Measurements from ENCODE around the gene IGSF21. TPM values are rescaled to one million over a fixed set of nuclear protein-coding genes. Genes with fewer than 3 reads are reported as not detected.

IGSF21 gene
- total RNA-seq, 1 donor from 2014 or later: not detected

- TF ChIP-seq CTCF (conservative IDR thresholded peaks at IDR 0.05; ENCODE audit: low read depth, low read length): no peak
- DNase-seq (ENCODE audit: low read depth): peak; percentile 13
Observed at GRCh38 chr1:18396247-18396980, 288.8 kb downstream of the IGSF21 start.

GRCh38 chr1:18397641-18398040 is 290.0 kb downstream of the IGSF21 start:
- H3K4me3 ChIP-seq (ENCODE audit: low read depth, low read length): no peak overlapping the region
- TF ChIP-seq CTCF (conservative IDR thresholded peaks at IDR 0.05; ENCODE audit: low read depth, low read length): no peak

More at GRCh38 chr1:18396247-18396980, 288.8 kb downstream of the IGSF21 start:
- no peak overlapping the region for H3K4me3 ChIP-seq (ENCODE audit: low read depth, low read length)

GRCh38 chr1:18398791-18399530 is 291.4 kb downstream of the IGSF21 start:
- no peak for DNase-seq (ENCODE audit: low read depth)
- H3K4me3 ChIP-seq (ENCODE audit: low read depth, low read length): no peak overlapping the region
- TF ChIP-seq CTCF (conservative IDR thresholded peaks at IDR 0.05; ENCODE audit: low read depth, low read length): peak; percentile 6

More at GRCh38 chr1:18397641-18398040, 290.0 kb downstream of the IGSF21 start:
- no peak for DNase-seq (ENCODE audit: low read depth)

- no peak for DNase-seq (ENCODE audit: low read depth)
- no peak overlapping the region for H3K4me3 ChIP-seq (ENCODE audit: low read depth, low read length)
- TF ChIP-seq CTCF (conservative IDR thresholded peaks at IDR 0.05; ENCODE audit: low read depth, low read length): no peak
Observed at GRCh38 chr1:18400347-18401102, 292.9 kb downstream of the IGSF21 start.

GRCh38 chr1:18401921-18402320 is 294.3 kb downstream of the IGSF21 start:
- no peak for DNase-seq (ENCODE audit: low read depth)
- no peak overlapping the region for H3K4me3 ChIP-seq (ENCODE audit: low read depth, low read length)
- no peak for TF ChIP-seq CTCF (conservative IDR thresholded peaks at IDR 0.05; ENCODE audit: low read depth, low read length)

- no peak overlapping the region for H3K4me3 ChIP-seq (ENCODE audit: low read depth, low read length)
- DNase-seq (ENCODE audit: low read depth): no peak
- TF ChIP-seq CTCF (conservative IDR thresholded peaks at IDR 0.05; ENCODE audit: low read depth, low read length): no peak
Observed at GRCh38 chr1:18404460-18404859, 296.9 kb downstream of the IGSF21 start.
